Astrocyte of the cerebellum (primary cell): ENCODE data around the gene TCIRG1.
A peak's percentile ranks its signal among the peaks of the same experiment; 100 is the strongest.

Experiments
- DNase-seq: peaks from one replicate; pipeline ENCODE4 v3.0.0-alpha.2; 2011; ENCODE audit warnings: low read depth
- H3K4me3 ChIP-seq: 2 replicates; pipeline ENCODE4 v1.5.1; 2011; ENCODE audit warnings: mild to moderate bottlenecking, low read depth, low read length, moderate library complexity
- CTCF ChIP-seq: IDR thresholded peaks from 2 replicates; pipeline ENCODE4 v1.5.1; 2012; ENCODE audit warnings: low read length, low read depth, moderate library complexity, mild to moderate bottlenecking; ENCODE audit errors: missing control alignments
- in situ Hi-C: cut with HindIII; loops from 2 replicates; pipeline ENCODE4 v1.10.0; 2017; ENCODE audit warnings: low sequenced_read_pairs

The TCIRG1 gene

GRCh38 chr11:68030318-68031143, 8.3 kb upstream of the TCIRG1 start, which contains the start of gene NDUFS8:
Gene NDUFS8, plus strand, starts transcription at chr11:68030681. Its CDS starts 1,471 bp downstream, at chr11:68032152.
- in situ Hi-C loops = no loop called here
- peak within 1 kb of the TSS; percentile 87 for H3K4me3 ChIP-seq
- TF ChIP-seq CTCF = no peak
- peak; percentile 98 for DNase-seq

- DNase-seq = no peak
- in situ Hi-C loops = no loop called here
- peak overlapping the region; percentile 87 for H3K4me3 ChIP-seq
- no peak for TF ChIP-seq CTCF
These were observed 7.7 kb upstream of the TCIRG1 start for GRCh38 chr11:68031144-68031464.

- no peak for TF ChIP-seq CTCF
- peak overlapping the region; percentile 87 for H3K4me3 ChIP-seq
- no peak for DNase-seq
- in situ Hi-C loops = no loop called here
These were observed 6.8 kb upstream of the TCIRG1 start for GRCh38 chr11:68032003-68032402.

GRCh38 chr11:68032997-68033707, 5.7 kb upstream of the TCIRG1 start:
- no peak for TF ChIP-seq CTCF
- in situ Hi-C loops = no loop called here
- no peak for DNase-seq
- H3K4me3 ChIP-seq = no peak overlapping the region

- no peak overlapping the region for H3K4me3 ChIP-seq
These were observed 5.1 kb upstream of the TCIRG1 start for GRCh38 chr11:68033708-68034045.

More at GRCh38 chr11:68033708-68034045, 5.1 kb upstream of the TCIRG1 start:
- in situ Hi-C loops = no loop called here
- TF ChIP-seq CTCF = no peak
- DNase-seq = no peak
